Stomach (tissue), 9 donors: ENCODE measurements around the gene MAGI2. TPM values are rescaled to one million over a fixed set of nuclear protein-coding genes. Genes with fewer than 3 reads are reported as not detected.
"Not testable (repeated sequence)": the region's sequence is repeated elsewhere in the genome, so short reads cannot be mapped to it uniquely, and the experiment has no call there.

ENCODE experiments used
- DNase-seq, 2 donors: peaks; one replicate each; pipeline versions ENCODE4 v3.0.0 to v3.0.0-alpha.2; 2013 to 2019
- H3K27ac ChIP-seq, 5 donors: fragments of 200-600 bp in 4 of 5; sonication (generic) in 4 of 5; one replicate each; pipeline ENCODE4 v1.5.1; 2013 to 2019; ENCODE audit warnings: mild to moderate bottlenecking in 1 of 5, moderate library complexity in 1 of 5
- H3K27me3 ChIP-seq, 3 donors: fragments of 200-600 bp; sonication (generic); one replicate each; pipeline ENCODE4 v1.5.1; 2017 to 2019; ENCODE audit warnings: mixed run types in 1 of 3
- H3K36me3 ChIP-seq, 4 donors: fragments of 200-600 bp; sonication (generic); 1 replicate in 3 of 4; 2 replicates in 1 of 4; pipeline ENCODE4 v1.5.1; 2016 to 2019
- H3K4me1 ChIP-seq, 4 donors: fragments of 200-600 bp; sonication (generic); one replicate each; pipeline ENCODE4 v1.5.1; 2016 to 2019
- H3K4me3 ChIP-seq, 4 donors: fragments of 200-600 bp; sonication (generic) in 3 of 4; one replicate each; pipeline ENCODE4 v1.5.1; 2016 to 2019; ENCODE audit warnings: mild to moderate bottlenecking in 1 of 4
- H3K9me3 ChIP-seq, 4 donors: fragments of 200-600 bp; sonication (generic); one replicate each; pipeline ENCODE4 v1.5.1; 2016 to 2019
- CTCF ChIP-seq, 7 experiments: fragments of 450-650 bp in 4 of 7; fragments of 200-600 bp in 3 of 7; sonication (generic) in 3 of 7; IDR thresholded peaks; one replicate each; pipeline ENCODE4 v1.5.1; 2016 to 2019; ENCODE audit warnings: antibody characterized with exemption in 7 of 7, control low read depth in 2 of 7, mild to moderate bottlenecking in 1 of 7
- EP300 ChIP-seq: sonication (generic); formaldehyde crosslinking; IDR thresholded peaks from one replicate; pipeline ENCODE4 v1.6.1; 2017; ENCODE audit warnings: antibody characterized with exemption
- POLR2A ChIP-seq, 4 donors: fragments of 450-650 bp; IDR thresholded peaks; one replicate each; pipeline ENCODE4 v1.6.1; 2016; ENCODE audit warnings: antibody characterized with exemption in 4 of 4, control low read depth in 2 of 4, mild to moderate bottlenecking in 1 of 4, moderate library complexity in 1 of 4
- POLR2AphosphoS5 ChIP-seq, 3 donors: sonication (generic); formaldehyde crosslinking; IDR thresholded peaks; one replicate each; pipeline ENCODE4 v1.6.1; 2016; ENCODE audit warnings: antibody characterized with exemption in 3 of 3
- WGBS, 5 donors: extraction: QIAGEN DNeasy Blood & Tissue Kit in 3 of 5; methylation state at CpG; one replicate each; pipeline versions ENCODE4 v1.1.5 to v1.1.7; 2013 to 2018; 5-methylcytosine and 5-hydroxymethylcytosine counted together
- intact Hi-C: fragments of 100-400 bp; cut with DNase I; formaldehyde crosslinking; loops from one replicate; pipeline ENCODE4 v1.15.1; 2023; ENCODE audit warnings: low total_unique reads
- polyA plus RNA-seq, 3 donors: library from polyadenylated mRNA; stranded (reverse); fragments of 200-250 nt; gene quantifications; one replicate each; pipeline ENCODE4 v1.2.3, GENCODE V29; 2013
- total RNA-seq, 5 donors: library from RNA; depleted of rRNA; stranded (reverse); fragments of >200 nt; gene quantifications; one replicate each; pipeline versions ENCODE4 v1.1.0 to v1.2.3, GENCODE V29; 2014 to 2016
- donor health status: healthy with polysubstance abuse.
- donor health status: Bipolar disorder and iron deficiency.
- donor health status: healthy.

Gene MAGI2
- total and polyA plus RNA-seq, 8 donors, result 0.92 to 53.9 (median 5.8) TPM

- intact Hi-C loops, result no loop called here
- 0 to 63% (median 43%) methylated on average over 1 of the region's 1 CpG for WGBS, 5 donors
- Histone ChIP-seq H3K27ac (no peak overlapping the region), H3K36me3 (no peaks in the 10 kb centered on the region), H3K27me3 (no peaks in the 10 kb centered on the region), H3K4me1 (no peaks in the 10 kb centered on the region), H3K4me3 (no peak overlapping the region), H3K9me3 (no peaks in the 10 kb centered on the region)
- TF ChIP-seq EP300, result no peak
- TF ChIP-seq CTCF (IDR thresholded peaks at IDR 0.05), result no peak
- no peak for TF ChIP-seq POLR2AphosphoS5 (IDR thresholded peaks at IDR 0.05)
- TF ChIP-seq POLR2A (IDR thresholded peaks at IDR 0.05), result no peak
- no peak for DNase-seq
These were observed 1124.3 kb downstream of the MAGI2 start for GRCh38 chr7:78329001-78329655.

GRCh38 chr7:78327718-78328117 lies 1125.7 kb downstream of the MAGI2 start:
- DNase-seq, result no peak
- intact Hi-C loops, result no loop called here
- WGBS, 5 donors, result 56 to 89% (median 82%) methylated on average over 1 of the region's 1 CpG
- H3K4me1 ChIP-seq, result no peaks in the 10 kb centered on the region
- TF ChIP-seq EP300, result no peak
- H3K27ac ChIP-seq, result no peak overlapping the region
- no peaks in the 10 kb centered on the region for H3K36me3 ChIP-seq
- H3K4me3 ChIP-seq, result no peak overlapping the region
- no peaks in the 10 kb centered on the region for H3K27me3 ChIP-seq
- no peaks in the 10 kb centered on the region for H3K9me3 ChIP-seq

- TF ChIP-seq POLR2AphosphoS5 (IDR thresholded peaks at IDR 0.05) (no peak), CTCF (IDR thresholded peaks at IDR 0.05) (no peak), POLR2A (IDR thresholded peaks at IDR 0.05) (no peak), EP300 (no peak)
- Histone ChIP-seq H3K27ac (no peak overlapping the region), H3K4me1 (no peaks in the 10 kb centered on the region), H3K4me3 (no peak overlapping the region), H3K36me3 (no peaks in the 10 kb centered on the region), H3K27me3 (no peaks in the 10 kb centered on the region), H3K9me3 (no peaks in the 10 kb centered on the region)
- WGBS, 5 donors, result 34 to 50% (median 42%) methylated on average over 1 of the region's 1 CpG
- intact Hi-C loops, result no loop called here
- no peak for DNase-seq
These were observed 1126.6 kb downstream of the MAGI2 start for GRCh38 chr7:78326876-78327275.

GRCh38 chr7:78326189-78326588 lies 1127.3 kb downstream of the MAGI2 start:
- TF ChIP-seq POLR2AphosphoS5 (IDR thresholded peaks at IDR 0.05) (no peak), EP300 (no peak), CTCF (IDR thresholded peaks at IDR 0.05) (no peak), POLR2A (IDR thresholded peaks at IDR 0.05) (no peak)
- DNase-seq, result no peak
- no peaks in the 10 kb centered on the region for H3K4me1 ChIP-seq
- intact Hi-C loops, result no loop called here
- no peaks in the 10 kb centered on the region for H3K27me3 ChIP-seq
- H3K27ac ChIP-seq, result no peak overlapping the region
- no peak overlapping the region for H3K4me3 ChIP-seq
- H3K36me3 ChIP-seq, result no peaks in the 10 kb centered on the region
- no peaks in the 10 kb centered on the region for H3K9me3 ChIP-seq
- WGBS, 5 donors, result 85 to 91% (median 88%) methylated on average over 2 of the region's 2 CpGs

- Histone ChIP-seq H3K27ac (no peak overlapping the region), H3K9me3 (no peaks in the 10 kb centered on the region), H3K36me3 (no peaks in the 10 kb centered on the region), H3K4me3 (no peak overlapping the region), H3K4me1 (no peaks in the 10 kb centered on the region), H3K27me3 (no peaks in the 10 kb centered on the region)
- TF ChIP-seq POLR2AphosphoS5 (IDR thresholded peaks at IDR 0.05) (no peak), POLR2A (IDR thresholded peaks at IDR 0.05) (no peak), CTCF (IDR thresholded peaks at IDR 0.05) (no peak), EP300 (no peak)
- WGBS, 5 donors, result 37 to 59% (median 58%) methylated on average over 1 of the region's 1 CpG
- no peak for DNase-seq
- intact Hi-C loops, result no loop called here
These were observed 1130.3 kb downstream of the MAGI2 start for GRCh38 chr7:78323118-78323517.

- 78 to 95% (median 92%) methylated on average over 5 of the region's 5 CpGs for WGBS, 5 donors
- H3K4me3 ChIP-seq, H3K27me3 ChIP-seq, intact Hi-C loops, H3K36me3 ChIP-seq, H3K9me3 ChIP-seq, H3K27ac ChIP-seq, DNase-seq, H3K4me1 ChIP-seq: not testable (repeated sequence)
These were observed 1131.2 kb downstream of the MAGI2 start for GRCh38 chr7:78322231-78322630.
